Measurements from ENCODE around the gene SPEG.

Gene SPEG

DNA sequence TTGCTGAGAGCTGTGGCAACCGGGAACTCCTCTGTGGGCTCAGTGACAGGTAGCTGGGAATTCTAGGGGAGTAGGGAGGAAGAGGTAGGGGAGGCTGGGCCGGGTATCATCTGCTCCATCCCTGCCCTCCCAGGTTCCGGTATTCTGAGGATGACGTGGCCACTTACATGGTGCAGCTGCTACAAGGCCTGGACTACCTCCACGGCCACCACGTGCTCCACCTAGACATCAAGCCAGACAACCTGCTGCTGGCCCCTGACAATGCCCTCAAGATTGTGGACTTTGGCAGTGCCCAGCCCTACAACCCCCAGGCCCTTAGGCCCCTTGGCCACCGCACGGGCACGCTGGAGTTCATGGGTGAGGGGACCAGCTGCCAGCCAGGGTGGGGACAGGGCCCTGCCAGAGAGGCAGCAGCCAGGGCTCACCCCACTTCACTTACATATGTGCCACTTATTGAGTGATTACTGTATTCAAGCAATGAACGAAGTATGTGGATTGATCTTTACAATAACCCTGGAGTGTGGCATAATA lies 56.0 kb downstream of the SPEG start:
- Histone ChIP-seq H3K27ac (replicated peaks) (no peak overlapping the region), H3K27me3 (ENCODE audit: insufficient read depth, poor library complexity, severe bottlenecking) (peaks cover 41% of the 10 kb centered on the region), H3K4me3 (replicated peaks; ENCODE audit: insufficient read depth, low read length) (no peak overlapping the region)
- no peak for TF ChIP-seq REST (IDR thresholded peaks at IDR 0.05; ENCODE audit: insufficient replicate concordance, low read depth)
- no peak for DNase-seq (ENCODE audit: low read depth in 1 of 2, low spot score in 1 of 2)

- peaks cover 42% of the 10 kb centered on the region for H3K27me3 ChIP-seq (ENCODE audit: insufficient read depth, poor library complexity, severe bottlenecking)
- H3K27ac ChIP-seq (replicated peaks), result no peak overlapping the region
- DNase-seq (ENCODE audit: low read depth in 1 of 2, low spot score in 1 of 2), result no peak
- H3K4me3 ChIP-seq (replicated peaks; ENCODE audit: insufficient read depth, low read length), result no peak overlapping the region
- TF ChIP-seq POLR2AphosphoS5 (IDR thresholded peaks at IDR 0.05; ENCODE audit: low read depth) (no peak), GABPA (IDR thresholded peaks at IDR 0.05; ENCODE audit: low read depth) (no peak), SPI1 (IDR thresholded peaks at IDR 0.05; ENCODE audit: borderline replicate concordance, low read depth) (no peak), REST (IDR thresholded peaks at IDR 0.05; ENCODE audit: insufficient replicate concordance, low read depth) (no peak)
- TF ChIP-seq, protein P1, sequence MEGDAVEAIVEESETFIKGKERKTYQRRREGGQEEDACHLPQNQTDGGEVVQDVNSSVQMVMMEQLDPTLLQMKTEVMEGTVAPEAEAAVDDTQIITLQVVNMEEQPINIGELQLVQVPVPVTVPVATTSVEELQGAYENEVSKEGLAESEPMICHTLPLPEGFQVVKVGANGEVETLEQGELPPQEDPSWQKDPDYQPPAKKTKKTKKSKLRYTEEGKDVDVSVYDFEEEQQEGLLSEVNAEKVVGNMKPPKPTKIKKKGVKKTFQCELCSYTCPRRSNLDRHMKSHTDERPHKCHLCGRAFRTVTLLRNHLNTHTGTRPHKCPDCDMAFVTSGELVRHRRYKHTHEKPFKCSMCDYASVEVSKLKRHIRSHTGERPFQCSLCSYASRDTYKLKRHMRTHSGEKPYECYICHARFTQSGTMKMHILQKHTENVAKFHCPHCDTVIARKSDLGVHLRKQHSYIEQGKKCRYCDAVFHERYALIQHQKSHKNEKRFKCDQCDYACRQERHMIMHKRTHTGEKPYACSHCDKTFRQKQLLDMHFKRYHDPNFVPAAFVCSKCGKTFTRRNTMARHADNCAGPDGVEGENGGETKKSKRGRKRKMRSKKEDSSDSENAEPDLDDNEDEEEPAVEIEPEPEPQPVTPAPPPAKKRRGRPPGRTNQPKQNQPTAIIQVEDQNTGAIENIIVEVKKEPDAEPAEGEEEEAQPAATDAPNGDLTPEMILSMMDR (IDR thresholded peaks at IDR 0.05; ENCODE audit: insufficient read depth, low read length), result no peak
Measured at GRCh38 chr2:219491278-219491963, 56.8 kb downstream of the SPEG start.

- TF ChIP-seq POLR2AphosphoS5 (IDR thresholded peaks at IDR 0.05; ENCODE audit: low read depth) (no peak), REST (IDR thresholded peaks at IDR 0.05; ENCODE audit: insufficient replicate concordance, low read depth) (no peak), GABPA (IDR thresholded peaks at IDR 0.05; ENCODE audit: low read depth) (no peak), SPI1 (IDR thresholded peaks at IDR 0.05; ENCODE audit: borderline replicate concordance, low read depth) (no peak)
- TF ChIP-seq, protein P1 (IDR thresholded peaks at IDR 0.05; ENCODE audit: insufficient read depth, low read length), result no peak
- Histone ChIP-seq H3K4me3 (replicated peaks; ENCODE audit: insufficient read depth, low read length) (no peak overlapping the region), H3K27ac (replicated peaks) (no peak overlapping the region), H3K27me3 (ENCODE audit: insufficient read depth, poor library complexity, severe bottlenecking) (peaks cover 44% of the 10 kb centered on the region)
- no peak for DNase-seq (ENCODE audit: low read depth in 1 of 2, low spot score in 1 of 2)
Measured at GRCh38 chr2:219492575-219492974, 57.9 kb downstream of the SPEG start.
